ENCODE results near the gene CARHSP1. TPM values are rescaled to one million over a fixed set of nuclear protein-coding genes. Genes with fewer than 3 reads are reported as not detected.
"Not testable (repeated sequence)": the region's sequence is repeated elsewhere in the genome, so short reads cannot be mapped to it uniquely, and the experiment has no call there.

Gene CARHSP1
- 10 to 100 TPM; 66.5 to 70.7 TPM for total RNA-seq

DNA sequence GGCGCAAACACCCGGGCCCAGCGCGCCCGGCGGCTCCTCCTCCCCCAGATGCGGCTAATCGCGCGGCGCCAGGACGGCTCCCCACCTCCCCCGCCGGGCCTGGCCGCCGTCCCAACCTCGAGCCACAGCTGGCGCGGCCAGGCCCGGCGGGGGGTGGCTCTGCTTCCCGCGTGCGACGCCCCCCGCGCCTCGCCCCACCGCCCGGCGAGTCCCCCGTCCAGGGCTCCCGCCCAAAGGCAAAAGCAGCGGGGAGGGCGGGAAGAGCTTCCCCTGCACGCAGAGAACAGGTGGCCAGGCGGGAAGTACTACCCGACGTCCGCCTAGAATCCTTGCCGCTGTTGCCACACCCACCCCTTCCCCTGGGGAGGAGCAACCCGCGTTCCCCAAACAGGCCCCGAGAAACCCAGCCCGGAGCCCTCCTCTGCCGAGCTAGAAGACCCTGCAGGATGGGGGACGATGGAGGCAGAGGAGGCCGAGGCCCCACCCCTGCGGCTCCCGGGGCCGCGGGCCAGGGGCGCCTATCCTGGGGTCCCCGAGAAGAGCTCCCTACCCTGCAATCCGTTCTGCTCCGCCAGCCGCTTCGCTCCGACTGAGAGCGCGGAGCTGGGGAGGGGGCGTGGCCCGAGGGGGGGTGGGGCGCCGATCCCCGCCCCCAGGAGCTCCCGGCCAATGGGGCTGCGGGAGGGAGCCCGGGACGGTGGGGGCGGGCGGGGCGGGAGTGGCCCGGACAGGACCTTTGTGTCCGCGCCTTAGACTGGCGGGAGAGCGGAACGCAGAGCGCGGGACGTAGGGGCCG lies at the start of gene CARHSP1:
TSS of gene CARHSP1 (minus strand) at position 591 of the 796 bp plus-strand sequence. CDS start 9,678 bp downstream, outside the sequence.
- no peaks in the 10 kb centered on the region for H3K36me3 Mint-ChIP-seq
- H3K27ac Mint-ChIP-seq, result peak within 1 kb of the TSS; percentile 82 to 93
- peaks cover 43 to 47% of the 10 kb centered on the region in 2 donors for H3K4me1 Mint-ChIP-seq (ENCODE audit: low read depth in 2 of 2)
- DNase-seq (ENCODE audit: low spot score) (peak; percentile 85), ATAC-seq (peak; percentile 88 to 91)
- H3K9me3 Mint-ChIP-seq, result no peaks in the 10 kb centered on the region
- H3K4me3 Mint-ChIP-seq, result peak within 1 kb of the TSS; percentile 95
- H3K27me3 Mint-ChIP-seq, result no peaks in the 10 kb centered on the region

DNA sequence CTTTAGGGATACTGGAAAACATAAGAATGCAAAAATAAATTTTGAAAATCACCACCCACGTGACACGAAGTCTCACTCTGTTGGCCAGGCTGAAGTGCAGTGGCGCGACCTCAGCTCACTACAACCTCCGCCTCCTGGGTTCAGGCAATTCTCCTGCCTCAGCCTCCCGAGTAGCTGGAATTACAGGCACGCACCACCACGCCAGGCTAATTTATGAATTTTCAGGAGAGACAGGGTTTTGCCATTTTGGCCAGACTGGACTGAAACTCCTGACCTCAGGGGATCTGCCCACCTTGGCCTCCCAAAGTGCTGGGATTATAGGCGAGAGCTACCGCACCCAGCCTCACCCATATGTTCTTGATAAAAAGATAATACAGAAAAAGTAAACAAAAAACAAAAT lies 48.5 kb upstream of the CARHSP1 start:
- not testable (repeated sequence) for ATAC-seq; H3K27ac Mint-ChIP-seq; H3K9me3 Mint-ChIP-seq; H3K4me3 Mint-ChIP-seq; H3K27me3 Mint-ChIP-seq; DNase-seq (ENCODE audit: low spot score)
- Mint-ChIP-seq H3K4me1 (ENCODE audit: low read depth in 2 of 2) (peaks cover 35 to 39% of the 10 kb centered on the region in 2 donors), H3K36me3 (peaks cover 19% of the 10 kb centered on the region)

DNA sequence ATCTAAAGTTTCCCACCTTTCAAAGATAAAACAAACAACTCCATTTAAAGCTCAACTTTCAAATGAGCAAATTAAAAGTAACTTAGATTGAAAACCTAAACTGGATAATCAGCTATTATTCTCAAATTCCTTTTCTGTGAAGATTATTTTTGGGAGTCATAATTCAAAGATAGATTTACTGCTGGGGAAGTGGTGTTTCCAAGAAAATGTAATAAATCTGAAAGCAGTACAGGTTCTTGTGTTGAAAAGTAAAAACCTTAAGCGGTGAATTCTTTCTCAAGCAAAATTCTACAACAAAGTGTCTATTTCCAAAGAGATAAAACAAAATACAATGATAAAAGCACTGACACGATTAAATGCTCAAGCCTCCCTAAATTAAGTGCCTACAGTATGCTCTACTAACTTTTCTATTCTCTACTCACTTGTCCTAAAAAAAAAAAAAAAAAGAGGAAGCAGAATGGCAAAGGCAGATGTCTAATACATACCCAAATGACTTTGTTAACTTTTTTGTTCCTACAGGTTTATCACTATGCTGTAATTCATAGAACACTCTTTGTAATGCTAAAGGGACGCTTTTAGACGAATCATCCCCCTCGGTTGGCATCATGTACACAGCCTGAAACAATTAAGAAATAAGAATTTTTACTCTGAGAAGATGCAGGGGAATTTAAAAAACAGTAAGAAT lies 47.9 kb upstream of the CARHSP1 start:
- Mint-ChIP-seq H3K36me3 (peaks cover 19% of the 10 kb centered on the region), H3K4me1 (ENCODE audit: low read depth in 2 of 2) (peaks cover 35 to 39% of the 10 kb centered on the region in 2 donors), H3K27me3 (no peaks in the 10 kb centered on the region), H3K4me3 (no peak overlapping the region), H3K27ac (no peak overlapping the region), H3K9me3 (no peaks in the 10 kb centered on the region)
- ATAC-seq (no peak), DNase-seq (ENCODE audit: low spot score) (no peak)

DNA sequence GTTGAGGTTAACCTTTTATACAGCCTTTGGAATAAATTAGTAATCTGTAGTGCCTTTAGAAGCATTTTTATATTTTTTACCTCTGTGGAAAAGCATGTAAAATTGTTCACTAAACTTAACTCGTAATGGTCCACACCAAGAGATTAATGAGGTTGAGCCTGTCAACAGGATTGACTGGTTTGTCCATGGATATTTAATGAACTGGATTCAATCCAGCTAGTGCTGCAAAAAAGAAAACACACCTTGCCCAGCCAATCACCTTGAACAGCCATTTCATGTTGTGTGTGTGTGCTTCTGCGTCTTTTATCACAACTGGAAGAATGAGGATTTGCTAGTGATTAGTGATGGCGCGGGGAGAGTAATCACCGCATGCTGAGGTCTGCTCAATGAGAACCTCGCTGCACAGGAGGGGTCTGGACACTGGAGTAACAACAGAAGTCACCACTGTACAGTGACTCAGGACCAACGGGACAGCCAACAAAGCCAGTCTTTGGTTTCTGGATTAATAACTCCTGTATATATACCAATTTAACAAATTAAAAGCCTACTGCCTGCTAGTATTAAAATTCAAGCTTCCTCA lies 47.0 kb upstream of the CARHSP1 start:
- Mint-ChIP-seq H3K4me1 (ENCODE audit: low read depth in 2 of 2) (peaks cover 42 to 46% of the 10 kb centered on the region in 2 donors), H3K9me3 (no peaks in the 10 kb centered on the region), H3K27ac (no peak overlapping the region), H3K27me3 (no peaks in the 10 kb centered on the region), H3K4me3 (no peak overlapping the region), H3K36me3 (peaks cover 27% of the 10 kb centered on the region)
- DNase-seq (ENCODE audit: low spot score) (no peak), ATAC-seq (no peak)

DNA sequence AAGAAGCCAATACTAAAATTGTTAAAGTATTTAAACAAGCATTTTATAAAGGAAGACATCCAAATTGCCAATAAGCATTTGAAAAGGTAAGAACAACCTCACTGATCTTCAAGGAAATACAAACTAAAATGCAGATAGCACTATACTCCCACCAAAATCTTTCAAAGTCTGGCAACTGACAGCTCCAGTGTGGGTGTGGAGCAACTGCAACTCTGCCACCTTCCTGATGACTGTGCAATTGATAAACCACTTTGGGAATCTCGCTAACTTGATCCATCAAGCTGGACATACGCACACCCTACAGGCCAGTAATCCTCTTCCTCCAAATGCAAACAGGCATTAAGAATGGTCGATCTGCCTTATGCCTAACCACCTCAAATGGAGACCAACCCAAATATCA lies 45.3 kb upstream of the CARHSP1 start:
- Mint-ChIP-seq H3K27ac (no peak overlapping the region), H3K4me3 (no peak overlapping the region), H3K4me1 (ENCODE audit: low read depth in 2 of 2) (peaks cover 40 to 45% of the 10 kb centered on the region in 2 donors), H3K9me3 (no peaks in the 10 kb centered on the region), H3K36me3 (peaks cover 27% of the 10 kb centered on the region), H3K27me3 (no peaks in the 10 kb centered on the region)
- ATAC-seq, result no peak
- DNase-seq (ENCODE audit: low spot score), result no peak

DNA sequence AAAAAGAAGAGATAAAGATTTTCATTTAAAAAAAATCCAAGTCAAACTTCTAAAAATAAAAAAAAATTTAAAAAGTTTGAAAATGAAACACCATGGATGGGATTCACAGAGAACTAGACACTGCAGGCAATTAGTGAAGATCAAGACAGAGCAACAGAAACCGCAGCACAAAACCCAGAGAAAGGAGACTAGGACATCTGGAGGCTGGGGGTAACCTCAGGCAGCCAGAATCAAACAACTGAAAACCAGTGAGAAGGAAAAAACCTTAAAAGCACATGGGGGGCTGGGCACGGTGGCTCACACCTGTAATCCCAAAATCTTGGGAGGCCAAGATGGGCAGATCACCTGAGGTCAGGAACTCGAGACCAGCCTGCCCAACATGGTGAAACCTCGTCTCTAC lies 44.0 kb upstream of the CARHSP1 start:
- Mint-ChIP-seq H3K4me3 (no peak overlapping the region), H3K9me3 (no peaks in the 10 kb centered on the region), H3K4me1 (ENCODE audit: low read depth in 2 of 2) (peaks cover 41 to 42% of the 10 kb centered on the region in 2 donors), H3K27ac (no peak overlapping the region), H3K36me3 (peaks cover 32% of the 10 kb centered on the region), H3K27me3 (no peaks in the 10 kb centered on the region)
- no peak for DNase-seq (ENCODE audit: low spot score)
- no peak for ATAC-seq

DNA sequence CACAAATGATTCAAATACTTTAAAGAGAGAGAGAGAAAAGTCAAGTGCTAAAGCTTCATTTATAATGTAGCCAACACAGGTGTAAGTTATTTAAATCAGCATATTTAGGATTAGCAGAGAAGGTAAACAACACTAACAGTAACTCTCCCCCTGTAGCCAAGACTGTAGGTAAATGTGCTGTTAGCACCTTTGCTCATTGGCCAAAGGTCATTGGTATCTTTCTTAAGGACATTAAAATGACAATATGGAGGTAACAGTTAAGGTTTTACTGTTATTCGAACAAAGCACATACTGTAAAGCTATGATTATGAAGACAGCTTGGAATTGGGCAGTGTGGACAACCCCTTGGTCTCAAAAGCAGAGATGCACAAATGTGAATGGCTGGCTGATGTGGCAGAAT lies 42.0 kb upstream of the CARHSP1 start:
- Mint-ChIP-seq H3K27me3 (no peaks in the 10 kb centered on the region), H3K36me3 (peaks cover 28% of the 10 kb centered on the region), H3K4me1 (ENCODE audit: low read depth in 2 of 2) (peaks cover 34 to 39% of the 10 kb centered on the region in 2 donors), H3K4me3 (no peak overlapping the region), H3K9me3 (no peaks in the 10 kb centered on the region), H3K27ac (peak overlapping the region in 1 of 2 donors; percentile 47)
- no peak for DNase-seq (ENCODE audit: low spot score)
- no peak for ATAC-seq

DNA sequence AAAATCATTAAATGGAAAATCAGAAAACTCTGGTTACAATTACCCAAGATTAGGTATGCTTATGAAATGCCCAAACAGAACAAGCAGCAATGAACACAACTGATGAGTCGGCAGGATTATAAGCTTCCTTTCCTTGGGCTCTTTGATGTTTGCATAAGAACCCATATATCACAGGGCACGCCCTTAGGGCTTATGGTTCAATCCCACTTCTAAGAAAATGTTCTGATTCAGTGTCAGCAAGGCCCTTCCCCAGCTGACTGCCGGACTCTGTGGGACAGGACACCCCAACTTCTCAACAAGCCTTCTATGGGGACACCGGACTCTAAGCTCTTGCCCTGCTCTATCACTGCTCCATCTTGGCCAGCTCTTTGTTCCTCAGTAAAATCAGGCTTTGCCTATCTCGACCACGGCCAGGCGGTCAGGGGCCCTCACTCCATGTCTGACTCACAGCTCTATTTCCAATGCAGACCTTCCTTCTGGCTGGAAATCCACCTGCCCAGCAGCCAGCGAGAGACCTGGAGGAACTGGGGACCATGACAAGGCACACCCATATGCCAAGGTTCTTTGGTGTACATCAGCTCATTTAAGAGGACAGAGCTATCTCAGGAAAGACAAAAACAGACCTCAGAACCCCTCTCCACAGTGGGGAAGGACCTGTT lies 40.1 kb upstream of the CARHSP1 start:
- peaks cover 20 to 27% of the 10 kb centered on the region in 2 donors for H3K4me1 Mint-ChIP-seq (ENCODE audit: low read depth in 2 of 2)
- ATAC-seq (no peak), DNase-seq (ENCODE audit: low spot score) (no peak)
- no peaks in the 10 kb centered on the region for H3K27me3 Mint-ChIP-seq
- peak overlapping the region in 1 of 2 donors; percentile 42 for H3K27ac Mint-ChIP-seq
- peaks cover 26% of the 10 kb centered on the region for H3K36me3 Mint-ChIP-seq
- no peaks in the 10 kb centered on the region for H3K9me3 Mint-ChIP-seq
- H3K4me3 Mint-ChIP-seq, result no peak overlapping the region

DNA sequence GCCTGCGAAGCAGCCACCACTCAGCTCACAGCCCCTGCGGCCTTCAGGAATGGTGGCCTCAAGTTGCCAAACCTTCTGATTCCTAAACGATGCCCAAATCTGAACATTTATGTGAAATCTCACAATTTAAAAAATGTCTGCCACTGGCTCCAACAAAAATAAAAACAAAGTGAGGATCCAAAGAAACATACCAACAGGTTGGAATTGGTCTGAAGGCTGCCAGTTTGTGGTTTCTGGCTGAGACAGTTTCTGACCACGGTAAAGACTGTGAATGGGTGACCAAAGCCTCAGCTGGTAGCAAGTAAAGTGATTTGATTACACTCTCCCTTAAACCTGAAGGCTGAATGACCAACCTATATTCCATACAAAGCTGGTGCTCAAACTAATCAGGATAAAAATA lies 38.3 kb upstream of the CARHSP1 start:
- H3K4me1 Mint-ChIP-seq (ENCODE audit: low read depth in 2 of 2), result peaks cover 19 to 20% of the 10 kb centered on the region in 2 donors
- ATAC-seq (no peak), DNase-seq (ENCODE audit: low spot score) (no peak)
- H3K4me3 Mint-ChIP-seq, result no peak overlapping the region
- H3K9me3 Mint-ChIP-seq, result no peaks in the 10 kb centered on the region
- H3K36me3 Mint-ChIP-seq, result peaks cover 26% of the 10 kb centered on the region
- no peaks in the 10 kb centered on the region for H3K27me3 Mint-ChIP-seq
- peak overlapping the region in 1 of 2 donors; percentile 41 for H3K27ac Mint-ChIP-seq

DNA sequence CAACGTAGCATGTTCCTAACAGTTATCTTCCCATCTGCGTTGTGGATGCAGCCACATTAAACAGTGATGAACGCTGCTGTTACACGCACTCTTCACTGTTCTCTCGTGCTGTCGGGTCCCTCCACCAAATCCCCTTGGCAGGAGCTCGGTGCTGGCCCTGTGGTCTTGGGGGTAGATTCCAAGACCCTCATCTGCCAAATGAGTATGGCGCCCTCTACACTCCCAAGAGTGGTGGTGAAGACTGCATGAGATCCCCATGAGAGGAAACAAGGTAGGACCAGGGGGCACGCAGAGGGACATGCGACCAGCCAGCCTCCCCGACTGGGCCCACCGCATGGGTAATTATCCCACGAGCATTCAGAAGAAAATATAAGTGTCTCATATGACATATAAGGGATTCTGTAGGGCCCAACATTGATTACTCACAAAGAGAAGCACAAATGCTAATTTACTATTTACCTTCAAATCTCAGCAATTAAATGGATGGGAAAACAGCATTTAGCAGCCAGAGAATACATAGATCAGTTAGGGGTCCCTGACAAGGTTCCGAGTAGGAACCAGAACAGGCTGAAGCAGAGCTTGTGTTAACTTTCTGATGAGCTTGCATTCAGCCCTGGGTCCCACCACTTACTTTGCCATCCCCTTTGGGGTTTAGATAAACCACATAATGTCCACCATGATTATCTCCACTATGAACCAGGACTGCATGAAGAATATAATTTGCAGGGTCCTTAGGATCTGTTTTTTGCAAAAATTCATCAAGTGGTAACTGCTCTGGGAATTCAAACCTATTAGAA lies 37.2 kb upstream of the CARHSP1 start:
- DNase-seq (ENCODE audit: low spot score) (no peak), ATAC-seq (no peak)
- H3K4me3 Mint-ChIP-seq, result no peak overlapping the region
- H3K27me3 Mint-ChIP-seq, result no peaks in the 10 kb centered on the region
- H3K36me3 Mint-ChIP-seq, result peaks cover 30% of the 10 kb centered on the region
- no peaks in the 10 kb centered on the region for H3K9me3 Mint-ChIP-seq
- H3K27ac Mint-ChIP-seq, result no peak overlapping the region
- peaks cover 14 to 15% of the 10 kb centered on the region in 2 donors for H3K4me1 Mint-ChIP-seq (ENCODE audit: low read depth in 2 of 2)

DNA sequence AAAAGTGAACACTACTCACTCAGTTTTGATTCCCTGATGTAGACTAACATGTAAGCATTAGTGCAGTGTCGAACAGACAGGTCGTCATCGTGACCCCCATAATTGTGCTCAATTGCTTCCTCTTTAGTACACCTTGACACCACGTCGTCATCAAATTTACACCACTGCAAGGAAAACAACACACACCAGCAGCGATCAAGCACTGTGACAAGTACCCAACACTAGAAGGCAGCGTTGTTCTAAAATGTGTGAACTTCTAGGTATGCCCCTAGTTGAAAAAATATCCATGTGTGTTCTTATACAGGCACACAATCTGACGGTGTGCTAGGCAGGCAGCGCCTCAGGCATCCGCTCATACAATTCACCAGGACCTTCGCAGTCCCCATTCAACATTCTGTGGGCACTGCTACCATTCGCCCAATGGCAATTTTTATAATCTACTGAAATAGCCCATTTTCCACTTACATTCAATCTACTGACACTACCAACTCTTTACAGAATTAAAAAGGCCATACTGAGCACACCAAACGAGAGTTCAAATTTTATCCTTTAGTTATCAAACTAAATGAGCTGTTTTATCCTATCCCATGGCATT lies 36.5 kb upstream of the CARHSP1 start:
- H3K4me1 Mint-ChIP-seq (ENCODE audit: low read depth in 2 of 2), result peaks cover 7 to 8% of the 10 kb centered on the region in 2 donors
- peaks cover 30% of the 10 kb centered on the region for H3K36me3 Mint-ChIP-seq
- H3K9me3 Mint-ChIP-seq, result no peaks in the 10 kb centered on the region
- H3K27me3 Mint-ChIP-seq, result no peaks in the 10 kb centered on the region
- H3K27ac Mint-ChIP-seq, result no peak overlapping the region
- DNase-seq (ENCODE audit: low spot score) (no peak), ATAC-seq (no peak)
- no peak overlapping the region for H3K4me3 Mint-ChIP-seq

DNA sequence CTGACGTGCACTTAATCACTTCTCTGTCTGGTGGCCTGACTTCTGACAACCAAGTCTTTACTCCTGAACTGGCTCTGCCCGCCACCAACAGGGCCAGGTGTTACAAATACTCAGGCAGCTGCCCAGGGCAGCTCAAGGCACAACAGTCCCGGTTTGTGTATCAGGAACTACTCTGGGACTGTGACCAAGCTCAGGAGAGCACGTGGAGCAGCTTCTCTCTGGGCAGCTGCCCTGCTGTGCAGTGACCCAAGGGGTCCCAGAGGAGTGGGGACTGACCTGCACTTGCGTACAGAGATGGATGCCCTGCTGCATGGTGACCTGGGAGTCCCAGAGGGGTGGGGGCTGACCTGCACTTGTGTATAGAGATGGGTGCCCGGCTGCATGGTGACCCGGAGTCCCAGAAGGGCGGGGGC lies 35.2 kb upstream of the CARHSP1 start:
- no peaks in the 10 kb centered on the region for H3K27me3 Mint-ChIP-seq
- H3K9me3 Mint-ChIP-seq, result no peaks in the 10 kb centered on the region
- H3K27ac Mint-ChIP-seq, result no peak overlapping the region
- peaks cover 33% of the 10 kb centered on the region for H3K36me3 Mint-ChIP-seq
- H3K4me1 Mint-ChIP-seq (ENCODE audit: low read depth in 2 of 2), result peaks cover 4 to 5% of the 10 kb centered on the region in 2 donors
- ATAC-seq (peak in 1 of 2 donors; percentile 41), DNase-seq (ENCODE audit: low spot score) (no peak)
- H3K4me3 Mint-ChIP-seq, result no peak overlapping the region

DNA sequence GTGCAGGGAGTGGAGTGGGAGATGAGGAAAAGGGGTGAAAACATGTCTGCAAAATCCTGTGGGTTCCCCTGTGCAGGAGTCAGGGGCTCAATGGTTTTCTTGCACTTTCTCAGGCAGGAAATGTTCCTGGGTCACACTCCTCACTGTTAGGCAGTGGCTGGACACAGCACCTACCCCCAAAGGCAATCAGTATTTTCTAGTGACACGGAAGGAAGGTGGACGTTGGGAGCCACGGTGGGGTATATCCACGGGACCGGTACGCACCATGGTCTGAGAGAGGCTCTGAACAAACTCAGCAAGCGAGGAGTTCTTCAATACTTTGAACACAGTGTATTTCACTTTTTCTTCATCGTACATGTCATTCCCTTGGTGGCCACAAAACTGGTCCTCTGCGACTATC lies 34.2 kb upstream of the CARHSP1 start:
- Mint-ChIP-seq H3K27ac (no peak overlapping the region), H3K4me3 (no peak overlapping the region), H3K9me3 (no peaks in the 10 kb centered on the region), H3K4me1 (ENCODE audit: low read depth in 2 of 2) (peaks cover 3 to 4% of the 10 kb centered on the region in 2 donors), H3K36me3 (peaks cover 32% of the 10 kb centered on the region), H3K27me3 (no peaks in the 10 kb centered on the region)
- DNase-seq (ENCODE audit: low spot score) (no peak), ATAC-seq (no peak)

Data from natural killer cell treated with Interleukin-12 subunit alpha and Interleukin-12 subunit beta and Interleukin-15 and Interleukin-18, amount 100 ng/mL, for 72 hours (primary cell).